NCI-H2196 treated with DMSO at 0.1 percent for 48 hours (cell line): ENCODE measurements around the gene TEK.

Experiments
- DNase-seq: peaks from one replicate; lab custom pipeline; 2025; ENCODE audit not compliant: unreplicated experiment; lab: John Stamatoyannopoulos, UW

TEK gene

DNA sequence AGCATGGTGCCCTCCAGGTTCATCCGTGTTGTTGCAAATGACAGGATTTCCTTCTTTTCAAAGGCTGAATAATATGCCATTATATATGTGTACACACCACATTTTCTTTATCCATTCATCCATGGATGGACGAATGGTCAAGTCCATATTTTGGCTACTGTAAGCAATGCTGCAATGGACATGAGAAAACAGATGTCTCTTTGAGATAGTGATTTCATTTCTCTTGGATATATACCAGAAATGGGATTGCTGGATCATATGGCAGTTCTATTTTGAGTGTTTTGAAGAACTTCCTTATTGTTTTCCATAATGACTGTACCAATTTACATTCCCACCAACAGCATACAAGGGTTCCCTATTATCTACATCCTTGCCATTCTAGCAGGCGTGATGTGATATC lies 67.9 kb downstream of the TEK start:
- DNase-seq = no peak

DNA sequence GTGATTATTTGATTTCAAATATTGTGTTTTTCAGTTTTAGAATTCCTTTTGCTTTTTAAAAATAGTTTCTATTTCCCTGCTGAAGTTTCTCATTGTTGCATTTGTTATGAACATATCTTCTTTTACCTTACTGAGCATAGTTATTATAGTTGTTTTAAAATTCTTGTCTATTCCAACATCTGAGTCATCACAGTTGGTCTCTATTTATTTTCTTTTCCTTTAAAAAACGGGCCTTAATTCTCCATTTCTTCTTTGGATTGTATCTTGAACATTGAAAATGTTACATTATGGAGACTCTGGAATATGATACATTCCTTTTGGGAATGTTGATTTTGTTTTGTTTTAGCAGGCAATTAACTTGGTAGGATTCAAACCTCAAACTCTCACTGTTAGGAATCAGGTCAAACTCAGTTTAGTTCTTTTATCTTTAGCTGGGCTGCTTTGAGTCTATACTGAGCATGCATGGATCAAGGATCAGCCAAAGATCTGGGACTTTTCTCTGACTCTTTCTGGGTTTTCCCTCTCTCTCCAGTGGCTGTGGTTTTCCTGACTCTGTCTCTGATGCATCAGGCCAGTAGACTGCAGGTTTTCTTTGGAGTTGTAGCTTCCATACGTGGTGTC lies 70.3 kb downstream of the TEK start:
- DNase-seq = no peak

DNA sequence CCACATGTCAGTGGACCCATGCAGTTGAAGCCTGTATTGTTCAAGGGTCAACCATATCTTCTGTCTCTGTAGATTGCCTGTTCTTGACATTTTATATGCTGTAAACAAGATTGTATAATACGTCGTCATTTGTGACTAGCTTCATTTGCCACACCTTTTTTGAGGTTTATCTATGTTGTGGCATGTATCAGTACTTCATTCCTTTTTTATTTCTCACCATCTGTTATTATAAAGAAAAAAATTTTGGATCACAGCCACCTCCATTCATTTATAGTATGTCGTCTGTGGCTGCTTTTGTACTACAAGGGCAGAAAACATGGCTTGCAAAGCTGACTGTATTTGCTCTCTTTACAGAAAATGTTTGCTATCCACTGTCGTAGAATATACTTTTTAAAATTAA lies 72.4 kb downstream of the TEK start:
- no peak for DNase-seq

DNA sequence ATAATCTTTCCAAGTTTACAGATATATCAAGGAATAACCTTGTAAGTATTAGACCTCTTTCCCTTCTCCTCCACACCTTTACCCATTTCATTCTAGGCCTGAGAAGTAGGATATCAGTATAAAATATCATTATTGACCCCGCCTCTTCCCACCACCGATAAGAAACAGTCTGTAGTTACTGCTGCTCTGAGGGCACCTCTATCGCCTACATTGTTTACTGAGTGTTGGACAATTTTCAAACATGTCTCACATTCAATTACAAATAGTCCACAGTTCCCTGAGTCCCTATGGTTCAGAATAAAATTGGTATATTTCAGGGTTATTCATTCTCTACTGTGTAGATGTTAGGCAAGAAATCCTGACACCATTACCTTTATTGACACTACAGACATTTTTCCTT lies 73.4 kb downstream of the TEK start:
- no peak for DNase-seq

GRCh38 chr9:27183131-27183530 lies 74.1 kb downstream of the TEK start:
- no peak for DNase-seq

DNA sequence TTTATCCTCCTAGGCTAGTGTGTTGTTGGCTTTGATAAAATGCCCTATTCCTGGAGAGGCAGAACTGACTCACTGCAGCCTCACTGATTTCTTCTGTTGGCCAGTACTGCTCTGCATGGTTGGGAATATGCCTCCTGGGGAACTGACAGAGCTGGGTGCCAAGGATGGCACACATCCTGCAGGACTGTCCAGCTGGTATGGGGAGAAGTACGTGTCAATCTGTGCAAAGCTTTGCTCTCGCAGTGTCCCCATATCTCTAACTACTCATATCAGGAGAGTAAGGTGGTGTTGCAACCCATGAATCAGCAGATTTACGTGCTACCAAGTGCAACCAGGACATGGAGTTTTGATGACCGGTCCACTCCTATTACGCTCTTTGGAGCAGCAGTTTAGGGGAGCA lies 74.7 kb downstream of the TEK start:
- no peak for DNase-seq

DNA sequence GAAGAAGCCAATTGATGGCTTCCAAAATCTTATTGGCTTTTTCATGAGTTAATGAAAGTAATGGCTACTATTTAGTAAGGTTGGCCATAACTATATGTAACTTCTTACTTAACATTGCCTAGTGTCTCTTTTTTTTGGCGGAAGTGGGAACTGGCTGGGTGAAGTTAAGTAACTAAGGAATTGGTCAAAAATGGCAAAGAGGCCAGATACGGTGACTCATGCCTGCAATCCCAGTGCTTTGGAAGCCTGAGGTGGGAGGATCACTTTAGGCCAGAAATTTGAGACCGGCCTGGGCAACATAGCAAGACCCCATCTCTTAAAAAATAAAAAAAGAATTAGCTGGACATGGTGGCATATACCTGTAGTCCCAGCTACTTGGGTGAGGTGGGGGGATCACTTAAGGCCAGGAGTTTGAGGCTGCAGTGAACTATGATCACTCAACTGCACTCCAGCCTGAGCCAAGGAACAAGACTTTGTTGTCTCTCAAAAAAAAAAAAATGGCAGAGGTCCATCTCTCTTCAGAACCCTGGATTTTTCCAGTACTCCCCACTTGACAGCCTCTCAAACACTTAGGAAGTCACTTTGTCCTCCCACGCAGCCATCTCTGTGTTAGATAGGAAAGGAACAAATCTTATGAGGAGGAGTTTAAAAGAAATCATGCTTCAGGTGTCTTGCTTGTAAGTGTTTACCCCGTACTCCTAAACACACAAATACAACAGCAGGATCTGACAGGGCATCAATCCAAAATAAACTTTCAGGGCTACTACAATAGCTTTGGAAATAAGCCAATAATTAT lies 75.7 kb downstream of the TEK start:
- DNase-seq = no peak

DNA sequence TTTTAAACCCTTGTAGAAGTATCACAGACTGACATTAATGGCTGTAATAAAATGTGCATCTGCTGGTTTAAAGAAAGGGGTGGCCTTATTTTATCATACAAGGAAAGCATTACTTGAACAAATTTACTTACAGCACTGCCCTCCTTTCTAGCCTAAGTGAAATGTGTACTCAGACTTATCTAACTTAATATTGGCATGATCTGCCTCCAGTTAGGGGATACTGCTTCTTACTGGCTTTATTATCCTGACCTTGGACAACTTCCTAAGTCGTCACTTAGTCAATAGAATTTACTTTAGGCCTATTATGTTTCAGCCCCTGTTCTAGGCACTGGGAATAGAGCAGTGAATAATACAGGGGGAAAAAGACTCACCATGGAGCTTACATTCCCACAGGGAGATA lies 79.4 kb downstream of the TEK start:
- DNase-seq = no peak

DNA sequence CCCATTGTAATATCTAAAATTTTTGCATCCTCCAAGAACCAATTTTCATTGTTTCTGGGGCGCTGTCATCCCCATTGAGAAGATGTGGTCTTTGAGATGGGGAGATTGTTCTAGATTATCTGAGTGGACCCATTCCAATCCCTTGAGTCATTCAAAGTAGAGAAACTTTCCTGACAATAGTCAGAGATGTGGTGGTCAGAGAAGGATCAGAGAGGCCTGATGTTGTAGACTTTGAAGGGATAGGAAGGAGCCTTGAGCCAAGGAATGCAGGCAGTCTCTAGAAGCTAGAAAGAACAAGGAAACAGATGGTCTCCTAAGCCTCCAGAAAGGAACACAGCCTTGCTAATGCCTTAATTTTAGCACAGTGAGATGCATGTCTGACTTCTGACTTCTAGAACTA lies 80.4 kb downstream of the TEK start:
- no peak for DNase-seq

GRCh38 chr9:27192291-27192960 lies 83.4 kb downstream of the TEK start:
- no peak for DNase-seq

DNA sequence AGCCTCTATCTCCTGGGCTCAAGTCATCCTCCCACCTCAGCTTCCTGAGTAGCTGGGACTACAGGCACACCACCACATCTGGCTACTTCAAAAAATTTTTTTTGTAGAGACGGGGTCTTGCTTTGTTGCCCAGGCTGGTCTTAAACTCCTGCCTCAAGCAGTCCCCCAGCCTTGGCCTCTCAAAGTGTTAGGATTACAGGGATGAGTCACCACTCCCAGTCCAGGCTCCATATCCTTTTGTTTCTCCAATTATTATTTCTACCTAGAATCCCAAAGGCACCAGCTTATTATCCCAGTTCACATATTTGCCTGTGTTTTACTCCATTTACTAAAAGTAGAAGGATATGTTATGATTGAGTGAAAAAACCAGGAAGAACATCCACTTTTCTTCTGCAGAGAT lies 84.9 kb downstream of the TEK start:
- no peak for DNase-seq

- DNase-seq = no peak
Observed at GRCh38 chr9:27194401-27195091, 85.5 kb downstream of the TEK start.

- DNase-seq = no peak
Observed at GRCh38 chr9:27195191-27195590, 86.2 kb downstream of the TEK start.

DNA sequence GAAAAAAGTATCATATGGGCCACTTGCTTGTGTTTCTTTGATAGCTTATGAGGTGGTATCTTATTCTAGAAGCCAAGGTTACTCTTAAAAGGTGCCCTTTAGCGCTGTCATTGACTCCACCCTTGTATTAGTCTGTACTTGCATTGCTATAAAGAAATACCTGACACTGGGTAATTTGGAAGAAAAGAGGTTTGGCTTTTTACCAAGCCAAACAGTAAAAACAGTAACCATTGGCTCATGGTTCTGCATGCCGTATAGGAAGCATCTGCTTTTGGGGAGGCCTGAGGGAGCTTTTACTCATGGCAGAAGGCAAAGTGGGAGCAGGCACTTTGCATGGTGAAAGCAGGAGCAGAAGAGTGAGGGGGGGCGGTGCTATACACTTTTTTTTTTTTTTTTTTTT lies 87.4 kb downstream of the TEK start:
- no peak for DNase-seq

GRCh38 chr9:27198190-27198589 lies 89.2 kb downstream of the TEK start:
- DNase-seq = no peak

DNA sequence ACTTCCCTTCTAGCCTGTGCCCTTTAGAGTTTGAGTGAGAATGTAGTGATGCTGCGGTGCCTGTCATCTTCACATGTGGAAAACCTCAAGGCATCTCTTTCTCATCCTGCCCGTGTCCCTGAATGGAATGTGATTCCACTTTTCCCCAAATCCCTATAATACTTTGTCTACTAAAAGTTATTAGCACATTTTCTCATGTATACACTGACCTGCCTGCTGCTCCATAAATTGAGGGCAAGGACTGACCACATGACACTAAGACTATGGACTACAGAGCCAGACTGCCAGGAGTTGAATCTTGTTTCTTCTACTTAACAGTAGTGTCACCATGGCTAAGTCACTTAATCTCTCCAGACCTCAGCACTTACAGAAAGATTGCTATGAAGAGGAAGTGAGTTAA lies 93.0 kb downstream of the TEK start:
- DNase-seq = no peak

GRCh38 chr9:27203783-27204182 lies 94.8 kb downstream of the TEK start:
- no peak for DNase-seq

DNA sequence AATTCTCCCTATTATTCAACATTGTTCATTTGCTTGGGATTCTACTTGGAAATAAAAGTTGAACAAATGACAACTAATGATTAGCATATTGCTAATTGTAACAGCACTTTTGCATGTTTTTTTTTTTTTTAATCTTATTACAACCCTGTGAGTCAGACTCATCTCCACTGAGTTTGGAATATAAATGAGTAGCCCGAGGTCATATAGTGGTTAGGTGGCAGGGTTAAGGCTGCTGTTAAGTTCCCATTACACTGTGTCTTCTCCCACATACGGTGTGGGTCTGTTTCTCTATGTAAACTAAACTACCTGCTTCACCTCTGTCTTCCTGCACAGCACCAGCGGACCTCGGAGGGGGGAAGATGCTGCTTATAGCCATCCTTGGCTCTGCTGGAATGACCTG lies 95.6 kb downstream of the TEK start:
- no peak for DNase-seq

GRCh38 chr9:27205198-27205597 lies 96.2 kb downstream of the TEK start:
- DNase-seq = no peak

- DNase-seq = no peak
Observed at GRCh38 chr9:27206041-27206440, 97.0 kb downstream of the TEK start.

- no peak for DNase-seq
Observed at GRCh38 chr9:27209034-27209433, 100.0 kb downstream of the TEK start.

DNA sequence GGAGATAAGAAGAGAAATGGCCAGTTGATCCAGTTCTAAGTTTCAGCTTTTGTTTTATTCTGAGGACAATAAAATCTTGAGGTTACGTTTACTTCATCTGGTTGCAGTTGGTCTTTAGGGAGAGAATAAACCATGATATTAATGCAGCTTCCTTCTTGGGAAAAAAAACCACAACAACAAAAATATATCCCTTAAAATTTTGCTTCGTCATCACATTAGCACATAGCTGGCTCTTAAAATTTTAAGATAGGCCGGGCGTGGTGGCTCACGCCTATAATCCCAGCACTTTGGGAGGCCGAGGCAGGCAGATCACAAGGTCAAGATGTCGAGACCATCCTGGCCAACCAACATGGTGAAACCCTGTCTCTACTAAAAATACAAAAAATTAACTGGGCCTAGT lies 101.6 kb downstream of the TEK start:
- no peak for DNase-seq
